Brain microvascular endothelial cell (primary cell): Measurements from ENCODE around the gene PRKAR1B.

ENCODE experiments used
- DNase-seq: peaks from one replicate; pipeline ENCODE4 v3.0.0-alpha.2; 2020
- H3K27ac ChIP-seq: fragments of 250-450 bp; sonication (Bioruptor Pico); 2 replicates; pipeline ENCODE4 v1.5.1; 2020; ENCODE audit warnings: mild to moderate bottlenecking, moderate library complexity
- H3K27me3 ChIP-seq: fragments of 250-450 bp; sonication (Bioruptor Pico); replicated peaks from 2 replicates; pipeline ENCODE4 v1.5.1; 2020; ENCODE audit warnings: mild to moderate bottlenecking
- H3K36me3 ChIP-seq: fragments of 250-450 bp; sonication (Bioruptor Pico); replicated peaks from 2 replicates; pipeline ENCODE4 v1.5.1; 2020; ENCODE audit warnings: mild to moderate bottlenecking
- H3K4me3 ChIP-seq: 2 replicates; pipeline ENCODE4 v1.5.1; 2011; ENCODE audit warnings: low read depth, mild to moderate bottlenecking, control low read depth, low read length, moderate library complexity
- in situ Hi-C: cut with HindIII; loops from 2 replicates; pipeline ENCODE4 v1.10.0; 2017; ENCODE audit warnings: low sequenced_read_pairs, low pct_ligation_motif_present
- TF ChIP-seq, protein P1 (sequence below): IDR thresholded peaks from 2 replicates; pipeline ENCODE4 v1.5.1; 2011; ENCODE audit warnings: low read depth, mild to moderate bottlenecking, moderate library complexity, low read length, control low read depth, inconsistent platforms; ENCODE audit errors: missing control alignments

Gene PRKAR1B

GRCh38 chr7:712381-713138 lies 14.5 kb downstream of the PRKAR1B start:
- TF ChIP-seq, protein P1, sequence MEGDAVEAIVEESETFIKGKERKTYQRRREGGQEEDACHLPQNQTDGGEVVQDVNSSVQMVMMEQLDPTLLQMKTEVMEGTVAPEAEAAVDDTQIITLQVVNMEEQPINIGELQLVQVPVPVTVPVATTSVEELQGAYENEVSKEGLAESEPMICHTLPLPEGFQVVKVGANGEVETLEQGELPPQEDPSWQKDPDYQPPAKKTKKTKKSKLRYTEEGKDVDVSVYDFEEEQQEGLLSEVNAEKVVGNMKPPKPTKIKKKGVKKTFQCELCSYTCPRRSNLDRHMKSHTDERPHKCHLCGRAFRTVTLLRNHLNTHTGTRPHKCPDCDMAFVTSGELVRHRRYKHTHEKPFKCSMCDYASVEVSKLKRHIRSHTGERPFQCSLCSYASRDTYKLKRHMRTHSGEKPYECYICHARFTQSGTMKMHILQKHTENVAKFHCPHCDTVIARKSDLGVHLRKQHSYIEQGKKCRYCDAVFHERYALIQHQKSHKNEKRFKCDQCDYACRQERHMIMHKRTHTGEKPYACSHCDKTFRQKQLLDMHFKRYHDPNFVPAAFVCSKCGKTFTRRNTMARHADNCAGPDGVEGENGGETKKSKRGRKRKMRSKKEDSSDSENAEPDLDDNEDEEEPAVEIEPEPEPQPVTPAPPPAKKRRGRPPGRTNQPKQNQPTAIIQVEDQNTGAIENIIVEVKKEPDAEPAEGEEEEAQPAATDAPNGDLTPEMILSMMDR: no peak
- DNase-seq: no peak
- peak overlapping the region; percentile 37 for H3K4me3 ChIP-seq
- H3K27me3 ChIP-seq: no peaks in the 10 kb centered on the region
- H3K27ac ChIP-seq: no peak overlapping the region
- in situ Hi-C loops: no loop called here
- H3K36me3 ChIP-seq: no peaks in the 10 kb centered on the region

DNA sequence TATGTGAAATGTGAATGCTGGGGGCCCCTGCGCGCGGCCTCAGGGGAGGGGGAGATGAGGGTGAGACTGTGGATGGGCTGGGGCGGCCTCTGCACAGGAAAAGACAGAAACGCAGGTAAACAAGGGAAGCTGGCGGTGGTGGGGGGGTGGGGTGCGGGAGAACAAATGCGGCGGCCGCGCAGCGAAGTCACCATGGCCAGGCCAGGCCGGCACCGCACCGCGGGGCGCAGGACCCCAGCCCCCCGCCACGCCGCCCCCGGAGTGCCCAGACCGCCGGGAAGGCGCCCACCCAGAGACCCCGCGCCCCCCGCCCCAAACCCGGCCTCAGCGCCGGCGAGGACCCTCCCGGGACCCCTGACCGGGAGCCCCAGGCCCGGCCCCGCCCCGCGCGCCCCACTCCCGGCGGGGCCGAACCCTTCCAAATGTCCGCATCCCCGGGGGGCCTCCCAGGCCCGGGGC lies 15.1 kb downstream of the PRKAR1B start:
- H3K36me3 ChIP-seq: no peaks in the 10 kb centered on the region
- TF ChIP-seq, protein P1: no peak
- no peak for DNase-seq
- H3K27me3 ChIP-seq: no peaks in the 10 kb centered on the region
- in situ Hi-C loops: no loop called here
- peak overlapping the region; percentile 37 for H3K4me3 ChIP-seq
- H3K27ac ChIP-seq: no peak overlapping the region

GRCh38 chr7:711093-711921 lies 15.8 kb downstream of the PRKAR1B start:
- peak overlapping the region; percentile 37 for H3K4me3 ChIP-seq

GRCh38 chr7:710161-710560 lies 16.9 kb downstream of the PRKAR1B start:
- Histone ChIP-seq H3K4me3 (no peak overlapping the region), H3K27me3 (no peaks in the 10 kb centered on the region), H3K36me3 (no peaks in the 10 kb centered on the region), H3K27ac (no peak overlapping the region)
- in situ Hi-C loops: no loop called here
- no peak for DNase-seq
- TF ChIP-seq, protein P1: no peak

More at GRCh38 chr7:711093-711921, 15.8 kb downstream of the PRKAR1B start:
- no peaks in the 10 kb centered on the region for H3K27me3 ChIP-seq
- no peak overlapping the region for H3K27ac ChIP-seq
- TF ChIP-seq, protein P1: no peak
- H3K36me3 ChIP-seq: no peaks in the 10 kb centered on the region
- DNase-seq: no peak
- in situ Hi-C loops: no loop called here

- in situ Hi-C loops: no loop called here
- Histone ChIP-seq H3K36me3 (no peaks in the 10 kb centered on the region), H3K27ac (no peak overlapping the region), H3K4me3 (no peak overlapping the region), H3K27me3 (no peaks in the 10 kb centered on the region)
- no peak for DNase-seq
- TF ChIP-seq, protein P1: no peak
Observed at GRCh38 chr7:707296-708000, 19.6 kb downstream of the PRKAR1B start.
